Activated CD8-positive, alpha-beta T cell treated with anti-CD3 and anti-CD28 coated beads for 36 hours (primary cell): ENCODE measurements around the gene ZCCHC8. TPM values are rescaled to one million over a fixed set of nuclear protein-coding genes. Genes with fewer than 3 reads are reported as not detected.
"Not testable (repeated sequence)": the region's sequence is repeated elsewhere in the genome, so short reads cannot be mapped to it uniquely, and the experiment has no call there.

ENCODE experiments used
- ATAC-seq: fragments of 200-7000 bp; cut with Tn5 transposase; one replicate; pipeline ENCODE4 v1.10.0; 2021; ENCODE audit warnings: mild to moderate bottlenecking, moderate library complexity
- CTCF ChIA-PET: fragments of 350-600 bp; sonication (Branson Sonifier 250); formaldehyde crosslinking; loops from one replicate; lab custom pipeline; 2021; ENCODE audit warnings: antibody characterized with exemption; lab: Charles Lee
- POLR2A ChIA-PET: fragments of 350-600 bp; sonication (Branson Sonifier 250); formaldehyde crosslinking; loops from one replicate; lab custom pipeline; 2021; ENCODE audit warnings: antibody characterized with exemption; lab: Charles Lee
- DNase-seq: peaks from one replicate; pipeline ENCODE4 v3.0.0-alpha.2; 2020
- H3K27ac Mint-ChIP-seq: one replicate; pipeline ENCODE4 v1.8.0; 2021; ENCODE audit warnings: mild to moderate bottlenecking, mixed read lengths
- H3K27me3 Mint-ChIP-seq: one replicate; pipeline ENCODE4 v1.8.0; 2021; ENCODE audit warnings: mixed read lengths
- H3K36me3 Mint-ChIP-seq: one replicate; pipeline ENCODE4 v1.8.0; 2021; ENCODE audit warnings: low read depth, mixed read lengths
- H3K4me1 Mint-ChIP-seq: one replicate; pipeline ENCODE4 v1.8.0; 2021; ENCODE audit warnings: low read depth, mixed read lengths
- H3K4me3 Mint-ChIP-seq: one replicate; pipeline ENCODE4 v1.8.0; 2021; ENCODE audit warnings: mild to moderate bottlenecking, moderate library complexity, mixed read lengths
- H3K9me3 Mint-ChIP-seq: one replicate; pipeline ENCODE4 v1.8.0; 2021; ENCODE audit warnings: mixed read lengths
- CTCF ChIP-seq: fragments of 200-600 bp; IDR thresholded peaks from one replicate; pipeline ENCODE4 v1.8.0; 2022; ENCODE audit warnings: antibody characterized with exemption, mild to moderate bottlenecking
- intact Hi-C: fragments of 100-400 bp; cut with micrococcal nuclease; formaldehyde crosslinking; loops from one replicate; pipeline ENCODE4 v1.10.0; 2022
- total RNA-seq, 2 experiments: library from RNA; stranded (reverse); gene quantifications; one replicate each; pipeline ENCODE4 v1.2.3, GENCODE V29; 2021

The ZCCHC8 gene
- total RNA-seq, 2 experiments from 2014 or later: 28.0 to 28.5 TPM

DNA sequence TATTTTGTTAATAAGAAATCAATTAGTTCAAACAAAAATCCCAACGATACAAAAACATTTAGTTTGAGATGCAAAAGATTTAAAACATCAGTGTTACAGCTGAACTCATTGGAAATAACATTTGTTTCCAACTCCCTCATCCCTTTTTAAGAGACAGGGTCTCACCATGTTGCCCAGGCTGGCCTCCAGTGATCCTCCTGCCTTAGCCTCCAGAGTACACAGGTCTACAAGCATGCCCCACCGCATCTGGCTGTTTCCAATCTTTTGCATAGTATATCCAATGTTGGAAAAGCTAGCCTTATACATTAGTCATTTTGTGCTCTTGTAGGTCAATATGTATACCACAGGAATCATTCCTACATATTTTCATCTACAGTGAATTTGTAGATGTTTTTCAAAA, 14.5 kb upstream of the ZCCHC8 start:
- Mint-ChIP-seq H3K36me3 (peaks cover 71% of the 10 kb centered on the region), H3K4me3 (no peak overlapping the region), H3K4me1 (peaks cover 38% of the 10 kb centered on the region), H3K27ac (peak overlapping the region; percentile 30), H3K9me3 (no peaks in the 10 kb centered on the region), H3K27me3 (no peaks in the 10 kb centered on the region)
- TF ChIP-seq CTCF: no peak
- DNase-seq (no peak), ATAC-seq (no peak)
- CTCF ChIA-PET: interaction anchor here (0.7 to 1.4 kb wide), 3 partner anchors 14 to 277 kb away, joined by 3 read pairs; no protein-coding TSS in a partner anchor
- POLR2A ChIA-PET: interaction anchor here (0.6 to 7.8 kb wide), 5 partner anchors 8 to 87 kb away, joined by 3 to 107 read pairs (median 5); partner anchors contain the start of genes KNTC1, RSRC2 and ZCCHC8
- intact Hi-C loops: no loop called here

DNA sequence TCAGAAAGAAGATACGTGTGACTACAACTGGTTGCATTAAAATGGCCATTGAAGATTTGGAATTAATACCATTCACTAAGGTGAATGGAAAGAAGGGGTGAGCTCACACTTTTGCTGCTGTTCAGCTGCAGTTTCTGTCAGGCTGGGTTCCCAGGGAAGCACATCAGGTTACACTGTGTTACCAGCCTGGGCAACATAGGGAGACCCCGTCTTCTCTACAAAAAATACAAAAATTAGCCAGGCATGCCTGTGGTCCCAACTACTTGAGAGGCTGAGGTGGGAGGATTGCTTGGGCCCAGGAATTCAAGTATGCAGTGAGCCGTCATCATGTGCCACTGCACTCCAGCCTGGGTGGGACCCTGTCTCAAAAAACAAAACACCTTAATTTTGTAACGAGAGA, 12.9 kb upstream of the ZCCHC8 start:
- TF ChIP-seq CTCF: no peak
- Mint-ChIP-seq H3K27me3 (no peaks in the 10 kb centered on the region), H3K4me1 (peaks cover 27% of the 10 kb centered on the region), H3K4me3 (no peak overlapping the region), H3K9me3 (no peaks in the 10 kb centered on the region), H3K27ac (peak overlapping the region; percentile 38), H3K36me3 (peaks cover 71% of the 10 kb centered on the region)
- ATAC-seq: no peak
- POLR2A ChIA-PET: interaction anchor here (3.6 to 7.8 kb wide), 3 partner anchors 8 to 13 kb away, joined by 20 to 107 read pairs (median 36); partner anchors contain the start of genes KNTC1, RSRC2 and ZCCHC8
- DNase-seq: no peak
- CTCF ChIA-PET: interaction anchor here (1.2 to 1.4 kb wide), 2 partner anchors 9 to 16 kb away, joined by 4 read pairs; no protein-coding TSS in a partner anchor
- intact Hi-C loops: no loop called here

DNA sequence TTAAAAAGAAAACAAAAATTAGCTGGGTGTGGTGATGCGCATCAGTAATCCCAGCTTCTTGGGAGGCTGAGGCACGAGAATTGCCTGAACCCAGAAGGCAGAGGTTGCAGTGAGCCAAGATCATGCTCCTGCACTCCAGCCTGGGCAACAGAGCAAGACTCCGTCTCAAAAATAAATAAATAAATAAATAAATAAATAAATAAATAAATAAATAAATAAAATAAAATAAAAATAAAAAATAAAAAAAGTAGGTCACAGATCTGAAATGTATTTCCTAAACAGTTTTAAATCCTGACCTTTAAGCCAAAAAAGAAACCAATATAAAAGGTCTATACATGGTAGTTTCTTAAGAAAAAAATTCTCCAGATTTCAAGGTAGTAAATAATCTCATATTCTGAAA, 12.3 kb upstream of the ZCCHC8 start:
- Mint-ChIP-seq H3K4me1 (peaks cover 23% of the 10 kb centered on the region), H3K36me3 (peaks cover 70% of the 10 kb centered on the region)
- intact Hi-C loops, H3K4me3 Mint-ChIP-seq, H3K9me3 Mint-ChIP-seq, H3K27ac Mint-ChIP-seq, ATAC-seq, DNase-seq, H3K27me3 Mint-ChIP-seq: not testable (repeated sequence)
- CTCF ChIA-PET: interaction anchor here (1.2 to 1.4 kb wide), 2 partner anchors 10 to 17 kb away, joined by 4 read pairs; no protein-coding TSS in a partner anchor
- POLR2A ChIA-PET: interaction anchor here (1.1 to 7.8 kb wide), 4 partner anchors 9 to 17 kb away, joined by 3 to 107 read pairs (median 28); partner anchors contain the start of genes KNTC1, RSRC2 and ZCCHC8

DNA sequence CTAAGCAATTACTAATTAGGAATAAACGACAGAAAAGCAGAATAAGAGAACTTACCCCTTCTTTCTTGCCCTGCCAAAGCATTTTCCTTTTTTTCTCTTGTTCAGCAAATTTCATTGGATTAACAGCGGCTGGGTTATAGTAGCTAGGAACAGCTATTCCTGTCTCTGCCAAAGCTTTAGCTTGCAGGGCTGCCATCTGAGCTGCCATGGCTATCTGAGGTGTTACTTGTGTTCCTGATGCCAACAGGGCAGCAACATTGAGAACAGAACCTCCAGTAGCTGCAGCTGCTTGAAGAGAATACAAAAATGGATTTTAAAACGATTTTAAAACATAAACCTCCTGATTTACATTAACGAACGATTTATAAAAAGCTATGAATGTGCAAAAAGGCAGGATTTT, 7.4 kb upstream of the ZCCHC8 start:
- H3K4me3 Mint-ChIP-seq: no peak overlapping the region
- no peaks in the 10 kb centered on the region for H3K9me3 Mint-ChIP-seq
- ChIA-PET POLR2A (interaction anchor here (0.7 to 2.2 kb wide), 4 partner anchors 12 to 19 kb away, joined by 3 to 14 read pairs (median 6); partner anchors contain the start of genes KNTC1 and RSRC2), CTCF (interaction anchor here (0.6 to 1.7 kb wide), 3 partner anchors 14 to 117 kb away, joined by 3 to 7 read pairs (median 4); no protein-coding TSS in a partner anchor)
- H3K4me1 Mint-ChIP-seq: peaks cover 2% of the 10 kb centered on the region
- H3K27me3 Mint-ChIP-seq: no peaks in the 10 kb centered on the region
- peaks cover 62% of the 10 kb centered on the region for H3K36me3 Mint-ChIP-seq
- DNase-seq: no peak
- H3K27ac Mint-ChIP-seq: no peak overlapping the region
- no peak for ATAC-seq
- intact Hi-C loops: no loop called here
- TF ChIP-seq CTCF: no peak

GRCh38 chr12:122506393-122506938, 5.7 kb upstream of the ZCCHC8 start:
- peaks cover 62% of the 10 kb centered on the region for H3K36me3 Mint-ChIP-seq
- TF ChIP-seq CTCF: no peak
- peaks cover 9% of the 10 kb centered on the region for H3K4me1 Mint-ChIP-seq
- no peak overlapping the region for H3K4me3 Mint-ChIP-seq
- no peaks in the 10 kb centered on the region for H3K27me3 Mint-ChIP-seq
- ATAC-seq (no peak), DNase-seq (no peak)
- H3K9me3 Mint-ChIP-seq: no peaks in the 10 kb centered on the region
- POLR2A ChIA-PET: interaction anchor here (1.2 to 9.1 kb wide), 4 partner anchors 11 to 21 kb away, joined by 4 to 179 read pairs (median 8); partner anchors contain the start of genes KNTC1 and RSRC2
- intact Hi-C loops: no loop called here
- peak overlapping the region; percentile 70 for H3K27ac Mint-ChIP-seq
- CTCF ChIA-PET: interaction anchor here (1.6 kb wide), 1 partner anchor 16 kb away, joined by 3 read pairs; no protein-coding TSS in a partner anchor
